GM19395 (cell line): Measurements from ENCODE around the gene GIT1.

Experiments
- ATAC-seq: cut with Tn5 transposase; IDR thresholded peaks from one replicate; pipeline ENCODE4 v1.9.1; 2021; ENCODE audit warnings: mild to moderate bottlenecking, moderate library complexity; ENCODE audit not compliant: unreplicated experiment

GIT1 gene

DNA sequence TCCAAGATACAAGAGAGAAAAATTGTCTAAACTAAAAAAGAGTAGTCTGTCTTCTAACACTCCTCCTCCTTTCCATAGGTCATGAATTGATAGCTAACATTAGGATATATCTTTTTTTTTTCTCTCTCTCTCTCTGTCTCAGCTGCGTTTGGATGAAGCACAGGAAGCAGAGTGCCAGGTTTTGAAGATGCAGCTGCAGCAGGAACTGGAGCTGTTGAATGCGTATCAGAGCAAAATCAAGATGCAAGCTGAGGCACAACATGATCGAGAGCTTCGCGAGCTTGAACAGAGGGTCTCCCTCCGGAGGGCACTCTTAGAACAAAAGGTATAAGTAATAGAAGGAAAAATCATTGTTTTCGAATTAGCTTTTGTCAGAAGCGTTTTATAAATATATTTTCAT lies 55.5 kb downstream of the GIT1 start:
- no peak for ATAC-seq

GRCh38 chr17:29526322-29526721 lies 63.1 kb downstream of the GIT1 start:
- no peak for ATAC-seq

DNA sequence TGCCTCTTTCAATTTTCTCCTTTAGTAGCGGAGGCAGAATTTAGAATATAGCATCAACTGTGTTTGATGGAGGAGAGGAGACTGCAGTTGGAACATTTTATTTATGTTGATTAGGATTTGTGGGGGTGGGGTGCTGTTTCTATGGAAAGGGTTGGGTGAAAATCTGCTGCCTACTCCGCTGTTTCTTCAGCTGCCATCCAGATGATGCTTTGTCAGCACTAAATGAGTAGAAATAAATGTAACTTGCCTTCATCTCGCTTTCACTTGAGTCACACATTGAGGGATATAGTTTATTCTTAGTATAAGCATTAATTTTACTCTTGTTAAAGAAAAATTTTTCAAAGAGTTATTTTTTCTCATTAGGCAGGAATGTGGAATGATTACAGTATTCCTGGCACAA lies 64.8 kb downstream of the GIT1 start:
- ATAC-seq, result no peak
